ENCODE results near the gene GRIK1.

The GRIK1 gene

DNA sequence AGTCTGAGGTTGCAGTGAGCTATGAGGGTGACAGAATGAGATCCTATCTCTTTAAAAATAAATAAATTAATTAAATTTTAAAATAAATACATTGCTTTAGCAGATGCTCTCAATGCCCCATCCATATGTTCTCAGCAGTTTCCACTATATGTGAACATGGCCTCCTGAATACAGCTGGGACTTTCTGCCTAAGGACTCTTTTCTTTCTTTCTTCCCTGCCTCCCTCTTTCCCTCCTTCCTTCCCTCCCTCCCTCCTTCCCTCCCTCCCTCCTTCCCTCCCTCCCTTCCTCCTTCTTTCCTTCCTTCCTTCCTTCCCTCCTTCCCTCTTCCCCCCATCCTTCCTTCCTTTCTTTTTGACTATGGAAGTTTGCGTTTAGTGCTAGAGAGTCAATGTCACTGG, 10.2 kb upstream of the GRIK1 start:
- H3K27me3 ChIP-seq (replicated peaks; ENCODE audit: control insufficient read depth, insufficient read depth, low read length), result no peaks in the 10 kb centered on the region
- no peaks in the 10 kb centered on the region for H3K36me3 ChIP-seq (ENCODE audit: control insufficient read depth, insufficient read depth, low read length)
- no peak for DNase-seq (ENCODE audit: extremely low read depth, insufficient read length)
- TF ChIP-seq, protein P1, sequence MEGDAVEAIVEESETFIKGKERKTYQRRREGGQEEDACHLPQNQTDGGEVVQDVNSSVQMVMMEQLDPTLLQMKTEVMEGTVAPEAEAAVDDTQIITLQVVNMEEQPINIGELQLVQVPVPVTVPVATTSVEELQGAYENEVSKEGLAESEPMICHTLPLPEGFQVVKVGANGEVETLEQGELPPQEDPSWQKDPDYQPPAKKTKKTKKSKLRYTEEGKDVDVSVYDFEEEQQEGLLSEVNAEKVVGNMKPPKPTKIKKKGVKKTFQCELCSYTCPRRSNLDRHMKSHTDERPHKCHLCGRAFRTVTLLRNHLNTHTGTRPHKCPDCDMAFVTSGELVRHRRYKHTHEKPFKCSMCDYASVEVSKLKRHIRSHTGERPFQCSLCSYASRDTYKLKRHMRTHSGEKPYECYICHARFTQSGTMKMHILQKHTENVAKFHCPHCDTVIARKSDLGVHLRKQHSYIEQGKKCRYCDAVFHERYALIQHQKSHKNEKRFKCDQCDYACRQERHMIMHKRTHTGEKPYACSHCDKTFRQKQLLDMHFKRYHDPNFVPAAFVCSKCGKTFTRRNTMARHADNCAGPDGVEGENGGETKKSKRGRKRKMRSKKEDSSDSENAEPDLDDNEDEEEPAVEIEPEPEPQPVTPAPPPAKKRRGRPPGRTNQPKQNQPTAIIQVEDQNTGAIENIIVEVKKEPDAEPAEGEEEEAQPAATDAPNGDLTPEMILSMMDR (IDR thresholded peaks at IDR 0.05; ENCODE audit: insufficient read depth, low read length, poor library complexity, severe bottlenecking), result no peak
- H3K4me3 ChIP-seq (replicated peaks; ENCODE audit: low read depth, low read length), result no peak overlapping the region

DNA sequence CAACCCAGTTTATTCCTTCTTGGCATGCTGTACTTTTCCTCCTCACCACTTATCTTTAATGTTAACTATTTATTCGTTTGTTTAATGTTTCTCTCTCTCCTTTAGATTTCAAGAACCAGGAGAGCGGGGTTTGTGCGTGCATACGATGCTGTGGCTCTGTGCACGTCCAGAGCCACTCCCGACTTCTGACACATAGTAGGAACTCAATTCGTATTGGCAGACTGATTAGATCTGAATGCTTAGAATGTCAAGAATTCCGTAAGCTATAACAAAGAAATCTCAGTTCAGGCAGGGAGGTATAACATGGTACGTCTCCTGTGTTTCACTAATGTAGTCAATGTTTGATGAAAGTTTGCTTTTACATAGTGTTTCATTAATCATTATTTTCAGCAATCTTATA, 7.3 kb upstream of the GRIK1 start:
- H3K36me3 ChIP-seq (ENCODE audit: control insufficient read depth, insufficient read depth, low read length), result no peaks in the 10 kb centered on the region
- H3K27me3 ChIP-seq (replicated peaks; ENCODE audit: control insufficient read depth, insufficient read depth, low read length), result no peaks in the 10 kb centered on the region
- no peak overlapping the region for H3K4me3 ChIP-seq (replicated peaks; ENCODE audit: low read depth, low read length)
- no peak for DNase-seq (ENCODE audit: extremely low read depth, insufficient read length)
- TF ChIP-seq, protein P1 (IDR thresholded peaks at IDR 0.05; ENCODE audit: insufficient read depth, low read length, poor library complexity, severe bottlenecking), result no peak

DNA sequence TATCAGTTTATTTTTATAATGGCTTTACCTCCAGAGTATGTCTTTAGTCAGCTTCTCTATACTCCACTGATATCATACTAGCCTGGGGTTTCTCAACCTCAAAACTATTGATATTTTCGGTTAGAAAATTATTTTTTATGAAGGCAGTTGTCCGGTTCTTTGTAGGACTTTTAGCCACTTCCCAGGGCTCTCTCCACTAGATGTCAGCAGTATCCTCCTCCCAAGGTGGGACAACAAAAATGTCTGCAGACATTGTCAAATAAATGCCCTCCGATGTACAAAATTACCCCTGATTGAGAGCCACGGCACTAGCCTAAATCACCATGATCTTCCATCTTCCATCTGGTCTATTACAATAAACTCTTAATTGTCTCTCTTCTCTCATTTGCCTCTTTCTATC, 4.1 kb upstream of the GRIK1 start:
- no peak for DNase-seq (ENCODE audit: extremely low read depth, insufficient read length)
- TF ChIP-seq, protein P1 (IDR thresholded peaks at IDR 0.05; ENCODE audit: insufficient read depth, low read length, poor library complexity, severe bottlenecking), result no peak
- Histone ChIP-seq H3K27me3 (replicated peaks; ENCODE audit: control insufficient read depth, insufficient read depth, low read length) (no peaks in the 10 kb centered on the region), H3K36me3 (ENCODE audit: control insufficient read depth, insufficient read depth, low read length) (no peaks in the 10 kb centered on the region), H3K4me3 (replicated peaks; ENCODE audit: low read depth, low read length) (no peak overlapping the region)

DNA sequence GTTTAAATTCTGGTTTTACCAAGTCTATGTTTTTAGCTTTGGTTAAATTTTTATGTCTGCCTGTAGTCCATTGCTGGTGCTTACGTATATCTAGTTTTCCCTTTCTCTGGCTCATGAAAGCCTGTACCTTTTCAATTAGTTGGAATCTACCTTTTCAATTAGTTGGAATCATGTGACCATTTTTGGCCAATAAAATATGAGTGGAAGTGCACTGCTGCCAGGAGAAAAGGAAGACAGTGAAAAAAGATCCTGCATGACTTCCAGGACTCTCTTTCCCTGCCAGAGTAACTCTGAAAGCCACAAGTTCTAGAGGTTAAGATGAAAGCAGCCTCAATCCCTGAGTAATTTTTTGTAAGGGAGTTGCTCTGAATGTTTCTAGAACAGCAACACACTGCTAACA, 2.2 kb upstream of the GRIK1 start:
- no peak for DNase-seq (ENCODE audit: extremely low read depth, insufficient read length)
- TF ChIP-seq, protein P1 (IDR thresholded peaks at IDR 0.05; ENCODE audit: insufficient read depth, low read length, poor library complexity, severe bottlenecking), result no peak
- Histone ChIP-seq H3K36me3 (ENCODE audit: control insufficient read depth, insufficient read depth, low read length) (no peaks in the 10 kb centered on the region), H3K4me3 (replicated peaks; ENCODE audit: low read depth, low read length) (no peak overlapping the region), H3K27me3 (replicated peaks; ENCODE audit: control insufficient read depth, insufficient read depth, low read length) (no peaks in the 10 kb centered on the region; the same call in 1 of the 2 replicates)

DNA sequence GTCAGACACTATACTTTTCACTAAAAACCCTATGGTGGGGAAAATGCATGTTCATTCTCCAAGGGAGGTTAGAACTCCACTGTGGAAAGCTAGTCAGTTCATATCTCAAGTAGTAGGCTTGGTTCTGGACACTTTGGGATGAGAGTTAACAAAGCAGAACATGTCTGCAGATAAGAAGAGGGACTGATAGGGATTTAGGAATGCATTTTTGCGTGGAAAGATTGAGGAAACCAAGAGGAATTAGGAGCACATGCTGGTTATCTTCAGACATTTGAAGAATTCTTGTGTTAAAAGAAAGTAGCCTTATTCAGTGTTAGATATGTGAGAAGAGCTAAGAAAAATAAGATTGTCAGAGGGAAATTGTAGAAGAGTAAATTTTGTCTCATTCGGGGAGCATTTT, 1.2 kb upstream of the GRIK1 start:
- no peak overlapping the region for H3K4me3 ChIP-seq (replicated peaks; ENCODE audit: low read depth, low read length)
- no peaks in the 10 kb centered on the region for H3K36me3 ChIP-seq (ENCODE audit: control insufficient read depth, insufficient read depth, low read length)
- no peak for DNase-seq (ENCODE audit: extremely low read depth, insufficient read length)
- TF ChIP-seq, protein P1 (IDR thresholded peaks at IDR 0.05; ENCODE audit: insufficient read depth, low read length, poor library complexity, severe bottlenecking), result no peak
- H3K27me3 ChIP-seq (replicated peaks; ENCODE audit: control insufficient read depth, insufficient read depth, low read length), result no peaks in the 10 kb centered on the region; the same call in 1 of the 2 replicates

DNA sequence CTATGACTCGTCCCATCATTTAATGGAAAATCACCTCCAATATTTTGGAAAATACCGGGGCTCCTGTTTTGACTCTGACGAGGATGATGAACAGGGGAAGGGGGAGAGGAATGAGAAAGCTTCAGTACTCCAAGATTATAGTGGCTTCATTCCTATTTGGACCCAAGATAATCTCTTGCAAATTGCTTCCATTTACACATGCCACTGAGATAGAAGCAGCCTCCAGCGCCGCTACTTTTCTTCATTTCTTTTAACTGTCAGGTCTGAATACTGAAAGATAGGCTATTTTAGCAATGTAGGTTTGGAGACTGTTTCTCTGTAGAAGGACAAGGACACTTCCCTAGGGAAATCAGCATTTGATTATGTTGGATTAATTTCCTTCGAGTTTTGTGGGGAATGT, 565 bp upstream of the GRIK1 start:
- no peak overlapping the region for H3K4me3 ChIP-seq (replicated peaks; ENCODE audit: low read depth, low read length)
- H3K27me3 ChIP-seq (replicated peaks; ENCODE audit: control insufficient read depth, insufficient read depth, low read length), result no peaks in the 10 kb centered on the region; the same call in 1 of the 2 replicates
- DNase-seq (ENCODE audit: extremely low read depth, insufficient read length), result no peak
- TF ChIP-seq, protein P1 (IDR thresholded peaks at IDR 0.05; ENCODE audit: insufficient read depth, low read length, poor library complexity, severe bottlenecking), result no peak
- no peaks in the 10 kb centered on the region for H3K36me3 ChIP-seq (ENCODE audit: control insufficient read depth, insufficient read depth, low read length)
